ENCODE measurements around the gene PRKAA2. TPM values are rescaled to one million over a fixed set of nuclear protein-coding genes. Genes with fewer than 3 reads are reported as not detected.

Gene PRKAA2
- total and polyA plus RNA-seq, 2 of the 13 experiments (the other 11 are each of a cell fraction or from before 2014, with no cell fraction given): 6.0 to 7.5 TPM

DNA sequence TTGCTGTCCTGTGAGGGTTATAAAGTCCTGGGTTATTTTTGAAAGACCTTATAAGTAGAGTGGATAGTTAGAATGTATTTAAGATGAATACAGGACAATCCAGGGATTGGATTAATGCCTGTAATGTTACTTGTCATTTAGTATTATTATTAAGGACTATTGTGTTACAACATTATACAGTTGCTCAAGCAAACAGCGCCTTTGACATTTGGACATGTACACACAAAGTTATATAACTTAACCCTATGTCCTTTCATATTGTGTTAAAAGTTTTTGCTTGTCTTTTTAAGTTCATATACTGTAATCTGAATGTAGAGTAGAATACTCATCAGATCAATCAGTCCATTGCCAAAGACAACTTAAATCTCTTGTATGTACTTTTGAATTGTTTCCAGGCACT, 2.0 kb downstream of the PRKAA2 start (continued):
- TF ChIP-seq ZNF432 (CRISPR knock-in tag; IDR thresholded peaks at IDR 0.05; ENCODE audit: borderline replicate concordance) (no peak), KAT8 (CRISPR knock-in tag; IDR thresholded peaks at IDR 0.05) (no peak), ATRX (CRISPR knock-in tag; IDR thresholded peaks at IDR 0.05; ENCODE audit: borderline replicate concordance) (no peak), POLR2AphosphoS2 (IDR thresholded peaks at IDR 0.05; ENCODE audit: low read depth, low read length) (no peak), KLF15 (CRISPR knock-in tag; IDR thresholded peaks at IDR 0.05; ENCODE audit: borderline replicate concordance) (no peak), HOXD1 (CRISPR knock-in tag; IDR thresholded peaks at IDR 0.05) (no peak), KLF6 (CRISPR knock-in tag; IDR thresholded peaks at IDR 0.05) (no peak), ZNF569 (CRISPR knock-in tag; IDR thresholded peaks at IDR 0.05; ENCODE audit: borderline replicate concordance) (no peak), ZNF234 (CRISPR knock-in tag; conservative IDR thresholded peaks at IDR 0.05) (no peak), ZNF225 (CRISPR knock-in tag; IDR thresholded peaks at IDR 0.05) (no peak), DNMT3B (CRISPR knock-in tag; conservative IDR thresholded peaks at IDR 0.05) (no peak), ZNF816 (CRISPR knock-in tag; IDR thresholded peaks at IDR 0.05; ENCODE audit: borderline replicate concordance) (no peak), ZNF652 (CRISPR knock-in tag; IDR thresholded peaks at IDR 0.05; ENCODE audit: borderline replicate concordance, low read depth) (peak; percentile 76; the same call in 1 of the 2 replicates), HHEX (CRISPR knock-in tag; IDR thresholded peaks at IDR 0.05) (no peak), NR2F6 (IDR thresholded peaks at IDR 0.05) (no peak), NR2F6 (CRISPR knock-in tag; IDR thresholded peaks at IDR 0.05) (0 out of 2 replicates have a peak, but pooled peaks have one; percentile 30), KMT2B (CRISPR knock-in tag; IDR thresholded peaks at IDR 0.05) (no peak), SAP130 (CRISPR knock-in tag; IDR thresholded peaks at IDR 0.05; ENCODE audit: low read depth) (peak; percentile 31; the same call in 1 of the 2 replicates), MTF1 (CRISPR knock-in tag; IDR thresholded peaks at IDR 0.05) (no peak)
- TF ChIP-seq, protein P1, sequence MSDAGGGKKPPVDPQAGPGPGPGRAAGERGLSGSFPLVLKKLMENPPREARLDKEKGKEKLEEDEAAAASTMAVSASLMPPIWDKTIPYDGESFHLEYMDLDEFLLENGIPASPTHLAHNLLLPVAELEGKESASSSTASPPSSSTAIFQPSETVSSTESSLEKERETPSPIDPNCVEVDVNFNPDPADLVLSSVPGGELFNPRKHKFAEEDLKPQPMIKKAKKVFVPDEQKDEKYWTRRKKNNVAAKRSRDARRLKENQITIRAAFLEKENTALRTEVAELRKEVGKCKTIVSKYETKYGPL (CRISPR knock-in tag; IDR thresholded peaks at IDR 0.05): 0 out of 2 replicates have a peak, but pooled peaks have one; percentile 31
- TF ChIP-seq, protein P2, sequence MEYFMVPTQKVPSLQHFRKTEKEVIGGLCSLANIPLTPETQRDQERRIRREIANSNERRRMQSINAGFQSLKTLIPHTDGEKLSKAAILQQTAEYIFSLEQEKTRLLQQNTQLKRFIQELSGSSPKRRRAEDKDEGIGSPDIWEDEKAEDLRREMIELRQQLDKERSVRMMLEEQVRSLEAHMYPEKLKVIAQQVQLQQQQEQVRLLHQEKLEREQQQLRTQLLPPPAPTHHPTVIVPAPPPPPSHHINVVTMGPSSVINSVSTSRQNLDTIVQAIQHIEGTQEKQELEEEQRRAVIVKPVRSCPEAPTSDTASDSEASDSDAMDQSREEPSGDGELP (IDR thresholded peaks at IDR 0.05; ENCODE audit: borderline replicate concordance, low read depth): no peak
- TF ChIP-seq, protein P3, sequence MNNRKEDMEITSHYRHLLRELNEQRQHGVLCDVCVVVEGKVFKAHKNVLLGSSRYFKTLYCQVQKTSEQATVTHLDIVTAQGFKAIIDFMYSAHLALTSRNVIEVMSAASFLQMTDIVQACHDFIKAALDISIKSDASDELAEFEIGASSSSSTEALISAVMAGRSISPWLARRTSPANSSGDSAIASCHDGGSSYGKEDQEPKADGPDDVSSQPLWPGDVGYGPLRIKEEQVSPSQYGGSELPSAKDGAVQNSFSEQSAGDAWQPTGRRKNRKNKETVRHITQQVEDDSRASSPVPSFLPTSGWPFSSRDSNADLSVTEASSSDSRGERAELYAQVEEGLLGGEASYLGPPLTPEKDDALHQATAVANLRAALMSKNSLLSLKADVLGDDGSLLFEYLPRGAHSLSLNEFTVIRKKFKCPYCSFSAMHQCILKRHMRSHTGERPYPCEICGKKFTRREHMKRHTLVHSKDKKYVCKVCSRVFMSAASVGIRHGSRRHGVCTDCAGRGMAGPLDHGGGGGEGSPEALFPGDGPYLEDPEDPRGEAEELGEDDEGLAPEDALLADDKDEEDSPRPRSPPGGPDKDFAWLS (CRISPR knock-in tag; IDR thresholded peaks at IDR 0.05; ENCODE audit: borderline replicate concordance): no peak
- TF ChIP-seq, protein P4, sequence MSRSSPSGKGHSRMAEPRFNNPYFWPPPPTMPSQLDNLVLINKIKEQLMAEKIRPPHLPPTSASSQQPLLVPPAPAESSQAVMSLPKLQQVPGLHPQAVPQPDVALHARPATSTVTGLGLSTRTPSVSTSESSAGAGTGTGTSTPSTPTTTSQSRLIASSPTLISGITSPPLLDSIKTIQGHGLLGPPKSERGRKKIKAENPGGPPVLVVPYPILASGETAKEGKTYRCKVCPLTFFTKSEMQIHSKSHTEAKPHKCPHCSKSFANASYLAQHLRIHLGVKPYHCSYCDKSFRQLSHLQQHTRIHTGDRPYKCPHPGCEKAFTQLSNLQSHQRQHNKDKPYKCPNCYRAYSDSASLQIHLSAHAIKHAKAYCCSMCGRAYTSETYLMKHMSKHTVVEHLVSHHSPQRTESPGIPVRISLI (CRISPR knock-in tag; IDR thresholded peaks at IDR 0.05; ENCODE audit: borderline replicate concordance): no peak
- TF ChIP-seq, protein P5, sequence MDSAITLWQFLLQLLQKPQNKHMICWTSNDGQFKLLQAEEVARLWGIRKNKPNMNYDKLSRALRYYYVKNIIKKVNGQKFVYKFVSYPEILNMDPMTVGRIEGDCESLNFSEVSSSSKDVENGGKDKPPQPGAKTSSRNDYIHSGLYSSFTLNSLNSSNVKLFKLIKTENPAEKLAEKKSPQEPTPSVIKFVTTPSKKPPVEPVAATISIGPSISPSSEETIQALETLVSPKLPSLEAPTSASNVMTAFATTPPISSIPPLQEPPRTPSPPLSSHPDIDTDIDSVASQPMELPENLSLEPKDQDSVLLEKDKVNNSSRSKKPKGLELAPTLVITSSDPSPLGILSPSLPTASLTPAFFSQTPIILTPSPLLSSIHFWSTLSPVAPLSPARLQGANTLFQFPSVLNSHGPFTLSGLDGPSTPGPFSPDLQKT (CRISPR knock-in tag; IDR thresholded peaks at IDR 0.05; ENCODE audit: borderline replicate concordance): no peak

Measured in HepG2 (cell line).